K562 (cell line): ENCODE results near the gene FOXE1. TPM values are rescaled to one million over a fixed set of nuclear protein-coding genes. Genes with fewer than 3 reads are reported as not detected.

Experiments
- ATAC-seq: fragments of 200-7000 bp; cut with Tn5 transposase; 3 replicates; pipeline ENCODE4 v1.9.1; 2020; ENCODE audit warnings: moderate library complexity
- BruUV-seq: library from RNA; stranded (reverse); fragments of 400-500 nt; replicated peaks from 2 replicates; lab custom pipeline; 2021; lab: Mats Ljungman, UMichigan
- CTCF ChIA-PET: fragments of 300-600 bp; formaldehyde crosslinking; extraction: SDS; loops from one replicate; lab custom pipeline; 2021; ENCODE audit warnings: low intra/inter-chr PET ratio; lab: Yijun Ruan, JAX
- POLR2A ChIA-PET: fragments of 300-600, 350-650 bp; sonication (Branson Sonifier 250); formaldehyde crosslinking; extraction: SDS; loops from one replicate; lab custom pipeline; 2021; ENCODE audit warnings: antibody characterized with exemption, inconsistent platforms; lab: Yijun Ruan, JAX
- DNase-seq, 4 experiments: peaks; one replicate each; pipeline versions ENCODE4 v3.0.0 to v3.0.0-alpha.2; 2011 to 2018; ENCODE audit warnings: low spot score in 3 of 4, mixed read lengths in 3 of 4; ENCODE audit errors: extremely low read depth in 1 of 4
- FAIRE-seq: peaks from 2 replicates; lab custom pipeline; 2011; peaks lifted over from hg19 to GRCh38; lab: Jason Lieb, UNC
- H2AFZ ChIP-seq: 2 replicates; pipeline ENCODE4 v1.6.0; 2011; ENCODE audit warnings: low read depth, low read length, control low read depth, inconsistent platforms
- H3K27ac ChIP-seq: fragments of 200-600 bp; 3 replicates; pipeline ENCODE4 v1.8.0; 2011; ENCODE audit warnings: low read depth, mild to moderate bottlenecking, control low read depth, inconsistent platforms, low read length, moderate library complexity, mixed read lengths; ENCODE audit errors: extremely low read depth
- H3K27me3 ChIP-seq, 2 experiments: fragments of 300-600 bp in 1 of 2; 2 replicates in 1 of 2; 3 replicates in 1 of 2; pipeline versions ENCODE4 v1.6.0 to v1.8.0; 2011; ENCODE audit warnings: inconsistent platforms in 2 of 2, low read length in 2 of 2, mild to moderate bottlenecking in 1 of 2, mixed read lengths in 1 of 2, moderate library complexity in 1 of 2; ENCODE audit not compliant: control insufficient read depth in 2 of 2, insufficient read depth in 2 of 2
- H3K36me3 ChIP-seq: fragments of 300-600 bp; 3 replicates; pipeline ENCODE4 v1.8.0; 2011; ENCODE audit warnings: mild to moderate bottlenecking, low read length, inconsistent platforms; ENCODE audit not compliant: control insufficient read depth, insufficient read depth
- H3K4me1 ChIP-seq, 2 experiments: fragments of 200-600 bp in 1 of 2; replicated peaks in 1 of 2; 2 replicates in 1 of 2; 3 replicates in 1 of 2; pipeline versions ENCODE4 v1.5.1 to v1.8.0; 2011; ENCODE audit warnings: inconsistent platforms in 2 of 2, low read length in 2 of 2, mild to moderate bottlenecking in 1 of 2, mixed read lengths in 1 of 2, moderate library complexity in 1 of 2; ENCODE audit not compliant: control insufficient read depth in 2 of 2, insufficient read depth in 2 of 2
- H3K4me2 ChIP-seq: 2 replicates; pipeline ENCODE4 v1.6.1; 2011; ENCODE audit warnings: low read length, control low read depth, inconsistent platforms, mixed read lengths; ENCODE audit not compliant: insufficient read depth
- H3K4me3 ChIP-seq: fragments of 200-600 bp; sonication (generic), shearing (Covaris generic); 2 replicates; pipeline ENCODE4 v1.5.1; 2016; ENCODE audit warnings: control low read depth, inconsistent platforms
- H3K79me2 ChIP-seq: fragments of 200-600 bp; 3 replicates; pipeline ENCODE4 v1.8.0; 2011; ENCODE audit warnings: low read length, inconsistent platforms; ENCODE audit not compliant: control insufficient read depth, insufficient read depth
- H3K9ac ChIP-seq, 2 experiments: 2 replicates each; pipeline versions ENCODE4 v1.6.0 to v1.6.1; 2011; ENCODE audit warnings: low read depth in 2 of 2, low read length in 2 of 2, control low read depth in 1 of 2, inconsistent platforms in 1 of 2, mild to moderate bottlenecking in 1 of 2, mixed read lengths in 1 of 2; ENCODE audit not compliant: insufficient read depth in 1 of 2
- H3K9me1 ChIP-seq: one replicate; pipeline ENCODE4 v1.6.0; 2011; ENCODE audit warnings: inconsistent platforms, mild to moderate bottlenecking, low read length, moderate library complexity; ENCODE audit not compliant: control insufficient read depth, insufficient read depth
- H3K9me3 ChIP-seq: replicated peaks from 2 replicates; pipeline ENCODE4 v1.5.1; 2011; ENCODE audit warnings: low read depth, low read length, inconsistent platforms; ENCODE audit not compliant: control insufficient read depth, insufficient read depth
- H4K20me1 ChIP-seq: replicated peaks from 2 replicates; pipeline ENCODE4 v1.6.1; 2011; ENCODE audit warnings: low read length, inconsistent platforms, mixed read lengths; ENCODE audit not compliant: control insufficient read depth, insufficient read depth
- ARNT ChIP-seq, 2 experiments: fragments of 450-650 bp; IDR thresholded peaks; 2 replicates each; pipeline ENCODE4 v1.6.1; 2016; ENCODE audit warnings: mild to moderate bottlenecking in 1 of 2
- DPF2 ChIP-seq: fragments of 450-650 bp; IDR thresholded peaks from 2 replicates; pipeline ENCODE4 v1.6.1; 2016
- ETV6 ChIP-seq, 3 experiments: fragments of 150-350 bp in 1 of 3; sonication (generic) in 1 of 3; formaldehyde crosslinking in 1 of 3; IDR thresholded peaks; 2 replicates each; pipeline versions ENCODE4 v1.6.1 to v1.8.0; 2014 to 2022; ENCODE audit warnings: borderline replicate concordance in 2 of 3, low read depth in 2 of 3, antibody characterized with exemption in 1 of 3, low read length in 1 of 3, mild to moderate bottlenecking in 1 of 3, missing genetic modification reagents in 1 of 3
- HMGN3 ChIP-seq: IDR thresholded peaks from 2 replicates; pipeline ENCODE4 v1.6.1; 2011; ENCODE audit warnings: borderline replicate concordance, low read depth, mild to moderate bottlenecking, mixed read lengths, low read length; ENCODE audit not compliant: insufficient read length; ENCODE audit errors: extremely low read depth
- MCM7 ChIP-seq, 2 experiments: fragments of 450-650 bp; IDR thresholded peaks; 2 replicates each; pipeline ENCODE4 v1.6.1; 2016 to 2018
- SRSF1 ChIP-seq: fragments of 200-400 bp; formaldehyde crosslinking; IDR thresholded peaks from 2 replicates; pipeline ENCODE4 v1.6.1; 2017; ENCODE audit warnings: mild to moderate bottlenecking, low read depth, low read length, moderate library complexity
- ZNF232 ChIP-seq: sonication (generic); formaldehyde crosslinking; IDR thresholded peaks from 2 replicates; pipeline ENCODE4 v1.8.0; 2022; ENCODE audit warnings: mild to moderate bottlenecking, missing genetic modification reagents
- ZNF436 ChIP-seq: fragments of 250-450, 450-650 bp; sonication (Bioruptor Pico); formaldehyde crosslinking; IDR thresholded peaks from 2 replicates; pipeline ENCODE4 v1.7.0; 2020; ENCODE audit warnings: mild to moderate bottlenecking
- ZNF507 ChIP-seq: conservative IDR thresholded peaks from 2 replicates; pipeline ENCODE4 v1.6.1; 2017; ENCODE audit warnings: missing genetic modification characterization, missing compliant biosample characterization
- ZNF780A ChIP-seq: fragments of 250-450 bp; sonication (Bioruptor Pico); IDR thresholded peaks from 2 replicates; pipeline ENCODE4 v1.5.0; 2021; ENCODE audit warnings: mild to moderate bottlenecking
- WGBS: fragments of 100-300 bp; shearing (Covaris generic); methylation state at CpG from one replicate; pipeline ENCODE4 v1.1.6; 2016; ENCODE audit warnings: low coverage, mixed read lengths; ENCODE audit not compliant: insufficient coverage; ENCODE audit errors: missing lambda C conversion rate; 5-methylcytosine and 5-hydroxymethylcytosine counted together
- in situ Hi-C: fragments of 300-500 bp; cut with MboI; formaldehyde crosslinking; loops from 4 replicates; pipeline ENCODE4 v1.15.0; 2018; ENCODE audit warnings: inconsistent platforms, mixed read lengths
- intact Hi-C: fragments of 100-400 bp; cut with micrococcal nuclease; formaldehyde crosslinking; loops from 2 replicates; pipeline ENCODE4 v1.14.2; 2022
- polyA plus RNA-seq, 8 experiments: library from polyadenylated mRNA; depleted of rRNA in 4 of 8; stranded (reverse) in 5 of 8; unstranded in 3 of 8; fragments of >200 nt; fragmentation: Nextera tagmentation in 2 of 8; fragmentation: Illumina TruSeq in 1 of 8; extraction: Ambion mirVana in 2 of 8; extraction: Trizol in 1 of 8; gene quantifications; 2 replicates each; pipeline versions ENCODE4 v1.2.1 to v1.2.3, GENCODE V29; 2011 to 2014; ENCODE audit warnings: inconsistent platforms in 1 of 8, missing spikeins in 1 of 8
- total RNA-seq, 7 experiments: library from RNA; depleted of rRNA in 6 of 7; stranded (reverse); fragments of >200 nt in 6 of 7; fragmentation: Illumina TruSeq in 2 of 7; extraction: Trizol in 2 of 7; gene quantifications; 2 replicates each; pipeline versions ENCODE4 v1.2.1 to v1.2.3, GENCODE V29; 2011 to 2021; ENCODE audit warnings: low replicate concordance in 1 of 7
- TF ChIP-seq, protein P1 (sequence below): conservative IDR thresholded peaks from 2 replicates; pipeline ENCODE4 v1.6.1; 2011; ENCODE audit warnings: low read depth, mild to moderate bottlenecking, low read length; ENCODE audit not compliant: control insufficient read depth
- TF ChIP-seq, protein P2 (sequence below): fragments of 450-650 bp; formaldehyde crosslinking; IDR thresholded peaks from 2 replicates; pipeline ENCODE4 v1.4.0; 2022; ENCODE audit warnings: missing genetic modification characterization

Gene FOXE1
- total and polyA plus RNA-seq, 9 of the 15 experiments (the other 6 are each of a cell fraction or from before 2014, with no cell fraction given) = not detected

DNA sequence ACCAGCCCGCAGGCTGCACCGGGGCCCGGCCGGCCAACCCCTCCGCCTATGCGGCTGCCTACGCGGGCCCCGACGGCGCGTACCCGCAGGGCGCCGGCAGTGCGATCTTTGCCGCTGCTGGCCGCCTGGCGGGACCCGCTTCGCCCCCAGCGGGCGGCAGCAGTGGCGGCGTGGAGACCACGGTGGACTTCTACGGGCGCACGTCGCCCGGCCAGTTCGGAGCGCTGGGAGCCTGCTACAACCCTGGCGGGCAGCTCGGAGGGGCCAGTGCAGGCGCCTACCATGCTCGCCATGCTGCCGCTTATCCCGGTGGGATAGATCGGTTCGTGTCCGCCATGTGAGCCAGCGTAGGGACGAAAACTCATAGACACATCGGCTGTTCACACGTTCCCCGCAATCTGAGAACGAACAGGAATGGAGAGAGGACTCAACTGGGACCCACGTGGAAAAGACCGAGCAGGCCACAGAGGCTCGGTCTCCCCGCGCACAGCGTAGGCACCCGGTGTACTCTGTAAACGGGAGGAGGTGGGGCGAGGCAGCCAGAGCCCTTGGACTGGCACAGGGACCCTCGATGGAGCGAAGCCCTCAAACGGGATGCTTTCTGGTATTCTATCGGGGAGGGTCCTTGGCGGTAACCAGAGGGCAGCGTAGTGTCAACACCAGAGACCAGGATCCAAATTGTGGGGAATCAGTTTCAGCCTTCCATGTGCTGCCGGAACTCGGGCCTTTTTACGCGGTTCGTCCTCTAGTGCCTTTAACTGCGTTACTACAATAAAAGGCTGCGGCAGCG is 1.9 kb downstream of the FOXE1 start:
- intact Hi-C loops (no loop called here), in situ Hi-C loops (no loop called here)
- CTCF ChIA-PET = no interaction called here
- no peak overlapping the region for H3K4me3 ChIP-seq
- H3K4me2 ChIP-seq = no peak overlapping the region
- no peak for TF ChIP-seq ZNF436 (CRISPR knock-in tag)
- TF ChIP-seq, all 486 proteins: peak for 0
- Histone ChIP-seq H3K9me1 (no peaks in the 10 kb centered on the region), H2AFZ (no peak overlapping the region), H3K36me3 (no peaks in the 10 kb centered on the region), H4K20me1 (no peaks in the 10 kb centered on the region), H3K9me3 (no peaks in the 10 kb centered on the region), H3K27ac (no peak overlapping the region), H3K27me3 (peaks cover 44 to 54% of the 10 kb centered on the region in 2 experiments), H3K4me1 (peaks cover 0 to 16% of the 10 kb centered on the region in 2 experiments; a peak in 2 of 5 replicates), H3K79me2 (no peaks in the 10 kb centered on the region), H3K9ac (no peak overlapping the region)
- DNase-seq = no peak
- WGBS = 43% methylated on average over 30 of the region's 71 CpGs
- POLR2A ChIA-PET = no interaction called here
- ATAC-seq = no peak
- BruUV-seq = no TSS peak
- FAIRE-seq = no peak

- H3K79me2 ChIP-seq = no peaks in the 10 kb centered on the region
- no peak for FAIRE-seq
- H3K27ac ChIP-seq = no peak overlapping the region
- no peaks in the 10 kb centered on the region for H3K9me3 ChIP-seq
- ATAC-seq = no peak
- H4K20me1 ChIP-seq = no peaks in the 10 kb centered on the region
- whole genome bisulfite sequencing = 7% methylated on average over 8 of the region's 8 CpGs
- peaks cover 44 to 54% of the 10 kb centered on the region in 2 experiments for H3K27me3 ChIP-seq
- DNase-seq = no peak
- H3K9ac ChIP-seq = no peak overlapping the region
- H3K9me1 ChIP-seq = no peaks in the 10 kb centered on the region
- no TSS peak for BruUV-seq
- POLR2A ChIA-PET = no interaction called here
- no peak overlapping the region for H3K4me2 ChIP-seq
- no peaks in the 10 kb centered on the region for H3K36me3 ChIP-seq
- peaks cover 0 to 16% of the 10 kb centered on the region in 2 experiments; a peak in 2 of 5 replicates for H3K4me1 ChIP-seq
- intact Hi-C loops = no loop called here
- in situ Hi-C loops = no loop called here
- H3K4me3 ChIP-seq = no peak overlapping the region
- H2AFZ ChIP-seq = no peak overlapping the region
- CTCF ChIA-PET = no interaction called here
- TF ChIP-seq SRSF1 (no peak), ARNT (IDR thresholded peaks at IDR 0.05) (no peak), DPF2 (no peak), MCM7 (IDR thresholded peaks at IDR 0.05) (no peak), HMGN3 (no peak), ZNF780A (no peak), ZNF507 (tag) (no peak), ZNF232 (CRISPR knock-in tag) (no peak), ETV6 (IDR thresholded peaks at IDR 0.05; ENCODE audit: borderline replicate concordance in 1 of 2, low read depth in 2 of 2, low read length in 1 of 2) (no peak), ETV6 (CRISPR knock-in tag; IDR thresholded peaks at IDR 0.05; ENCODE audit: borderline replicate concordance) (no peak)
- TF ChIP-seq, protein P1, sequence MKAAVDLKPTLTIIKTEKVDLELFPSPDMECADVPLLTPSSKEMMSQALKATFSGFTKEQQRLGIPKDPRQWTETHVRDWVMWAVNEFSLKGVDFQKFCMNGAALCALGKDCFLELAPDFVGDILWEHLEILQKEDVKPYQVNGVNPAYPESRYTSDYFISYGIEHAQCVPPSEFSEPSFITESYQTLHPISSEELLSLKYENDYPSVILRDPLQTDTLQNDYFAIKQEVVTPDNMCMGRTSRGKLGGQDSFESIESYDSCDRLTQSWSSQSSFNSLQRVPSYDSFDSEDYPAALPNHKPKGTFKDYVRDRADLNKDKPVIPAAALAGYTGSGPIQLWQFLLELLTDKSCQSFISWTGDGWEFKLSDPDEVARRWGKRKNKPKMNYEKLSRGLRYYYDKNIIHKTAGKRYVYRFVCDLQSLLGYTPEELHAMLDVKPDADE = no peak
- TF ChIP-seq, protein P2, sequence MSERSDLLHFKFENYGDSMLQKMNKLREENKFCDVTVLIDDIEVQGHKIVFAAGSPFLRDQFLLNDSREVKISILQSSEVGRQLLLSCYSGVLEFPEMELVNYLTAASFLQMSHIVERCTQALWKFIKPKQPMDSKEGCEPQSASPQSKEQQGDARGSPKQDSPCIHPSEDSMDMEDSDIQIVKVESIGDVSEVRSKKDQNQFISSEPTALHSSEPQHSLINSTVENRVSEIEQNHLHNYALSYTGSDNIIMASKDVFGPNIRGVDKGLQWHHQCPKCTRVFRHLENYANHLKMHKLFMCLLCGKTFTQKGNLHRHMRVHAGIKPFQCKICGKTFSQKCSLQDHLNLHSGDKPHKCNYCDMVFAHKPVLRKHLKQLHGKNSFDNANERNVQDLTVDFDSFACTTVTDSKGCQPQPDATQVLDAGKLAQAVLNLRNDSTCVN (CRISPR knock-in tag) = no peak
Measured at GRCh38 chr9:97855486-97855875, 2.5 kb downstream of the FOXE1 start.
